HepG2 (cell line): ENCODE measurements around the gene EPSTI1. TPM values are rescaled to one million over a fixed set of nuclear protein-coding genes. Genes with fewer than 3 reads are reported as not detected.

ENCODE experiments used
- ATAC-seq: fragments of 200-7000 bp; cut with Tn5 transposase; 3 replicates; pipeline ENCODE4 v1.9.1; 2020; ENCODE audit warnings: mild to moderate bottlenecking, moderate library complexity
- BruUV-seq: library from RNA; stranded (reverse); fragments of 400-500 nt; replicated peaks from 2 replicates; lab custom pipeline; 2021; lab: Mats Ljungman, UMichigan
- CTCF ChIA-PET: fragments of 300-600 bp; formaldehyde crosslinking; extraction: SDS; loops from one replicate; lab custom pipeline; 2021; ENCODE audit warnings: low total read pairs, inconsistent platforms, low intra/inter-chr PET ratio; lab: Yijun Ruan, JAX
- POLR2A ChIA-PET: fragments of 350-600 bp; sonication (Branson Sonifier 250); formaldehyde crosslinking; loops from one replicate; lab custom pipeline; 2020; ENCODE audit warnings: antibody characterized with exemption, inconsistent platforms; lab: Yijun Ruan, JAX
- DNase-seq: peaks from one replicate; pipeline ENCODE4 v3.0.0-alpha.2; 2015; ENCODE audit warnings: low spot score
- FAIRE-seq: peaks from 3 replicates; lab custom pipeline; 2011; peaks lifted over from hg19 to GRCh38; lab: Jason Lieb, UNC
- H2AFZ ChIP-seq: one replicate; pipeline ENCODE4 v1.6.1; 2011; ENCODE audit warnings: low read length, inconsistent platforms
- H3K27ac ChIP-seq: fragments of 300-600 bp; 3 replicates; pipeline ENCODE4 v1.8.0; 2011; ENCODE audit warnings: mixed run types, mild to moderate bottlenecking, mixed read lengths, low read length, inconsistent platforms; ENCODE audit not compliant: insufficient read depth; ENCODE audit errors: extremely low read length
- H3K27me3 ChIP-seq, 2 experiments: fragments of 200-600 bp in 1 of 2; 2 replicates in 1 of 2; 3 replicates in 1 of 2; pipeline versions ENCODE4 v1.6.0 to v1.8.0; 2011; ENCODE audit warnings: low read length in 2 of 2, mild to moderate bottlenecking in 2 of 2, moderate library complexity in 2 of 2, inconsistent platforms in 1 of 2; ENCODE audit not compliant: insufficient read depth in 2 of 2, control insufficient read depth in 1 of 2
- H3K36me3 ChIP-seq, 2 experiments: fragments of 200-600 bp in 1 of 2; replicated peaks in 1 of 2; 2 replicates in 1 of 2; 3 replicates in 1 of 2; pipeline versions ENCODE4 v1.5.1 to v1.8.0; 2011; ENCODE audit warnings: low read length in 2 of 2, inconsistent platforms in 1 of 2; ENCODE audit not compliant: insufficient read depth in 2 of 2, control insufficient read depth in 1 of 2
- H3K4me1 ChIP-seq: 2 replicates; pipeline ENCODE4 v1.5.1; 2012; ENCODE audit warnings: low read length, inconsistent platforms; ENCODE audit not compliant: insufficient read depth
- H3K4me2 ChIP-seq: 2 replicates; pipeline ENCODE4 v1.6.0; 2011; ENCODE audit warnings: low read depth, low read length, inconsistent platforms
- H3K4me3 ChIP-seq, 3 experiments: fragments of 200-600 bp in 1 of 3; sonication (generic), shearing (Covaris generic) in 1 of 3; replicated peaks in 1 of 3; 2 replicates each; pipeline ENCODE4 v1.5.1; 2011 to 2016; ENCODE audit warnings: low read length in 3 of 3, inconsistent platforms in 2 of 3, low read depth in 2 of 3, mild to moderate bottlenecking in 2 of 3, control low read depth in 1 of 3, mixed read lengths in 1 of 3; ENCODE audit not compliant: insufficient read depth in 1 of 3
- H3K79me2 ChIP-seq: one replicate; pipeline ENCODE4 v1.6.1; 2011; ENCODE audit warnings: low read length, inconsistent platforms; ENCODE audit not compliant: insufficient read depth
- H3K9ac ChIP-seq: 2 replicates; pipeline ENCODE4 v1.6.0; 2011; ENCODE audit warnings: mild to moderate bottlenecking, low read depth, low read length, inconsistent platforms; ENCODE audit not compliant: insufficient read depth
- H3K9me3 ChIP-seq: 2 replicates; pipeline ENCODE4 v1.5.1; 2012; ENCODE audit warnings: mild to moderate bottlenecking, low read length
- H4K20me1 ChIP-seq: 2 replicates; pipeline ENCODE4 v1.6.0; 2011; ENCODE audit warnings: inconsistent platforms, mild to moderate bottlenecking, low read length, moderate library complexity; ENCODE audit not compliant: insufficient read depth
- CEBPB ChIP-seq: IDR thresholded peaks from 2 replicates; pipeline ENCODE4 v1.6.1; 2011; ENCODE audit warnings: low read depth, low read length, improper control_type of control experiment, borderline replicate concordance
- FOSL1 ChIP-seq: sonication (generic); formaldehyde crosslinking; IDR thresholded peaks from 2 replicates; pipeline ENCODE4 v1.9.0; 2021; ENCODE audit warnings: missing genetic modification reagents, borderline replicate concordance
- FOXC1 ChIP-seq: sonication (generic); formaldehyde crosslinking; IDR thresholded peaks from 2 replicates; pipeline ENCODE4 v1.8.0; 2022; ENCODE audit warnings: mild to moderate bottlenecking, missing genetic modification reagents, borderline replicate concordance
- HNRNPK ChIP-seq: fragments of 200-400 bp; formaldehyde crosslinking; IDR thresholded peaks from 2 replicates; pipeline ENCODE4 v1.6.1; 2018; ENCODE audit warnings: low read length, low read depth, moderate library complexity, mild to moderate bottlenecking; ENCODE audit not compliant: poor library complexity, severe bottlenecking
- KLF15 ChIP-seq: sonication (generic); formaldehyde crosslinking; IDR thresholded peaks from 2 replicates; pipeline ENCODE4 v1.8.1; 2023; ENCODE audit warnings: borderline replicate concordance, mild to moderate bottlenecking, inconsistent platforms, missing genetic modification reagents, mixed read lengths
- MEIS2 ChIP-seq: sonication (generic); formaldehyde crosslinking; IDR thresholded peaks from 2 replicates; pipeline ENCODE4 v1.9.0; 2021; ENCODE audit warnings: mild to moderate bottlenecking, missing genetic modification reagents
- ZBTB49 ChIP-seq: sonication (generic); formaldehyde crosslinking; IDR thresholded peaks from 2 replicates; pipeline ENCODE4 v1.4.0; 2020; ENCODE audit warnings: missing genetic modification reagents, borderline replicate concordance
- ZNF280B ChIP-seq: sonication (generic); formaldehyde crosslinking; IDR thresholded peaks from 2 replicates; pipeline ENCODE4 v1.5.0; 2020; ENCODE audit warnings: missing genetic modification reagents, mild to moderate bottlenecking, borderline replicate concordance
- ZNF556 ChIP-seq: sonication (generic); formaldehyde crosslinking; IDR thresholded peaks from 2 replicates; pipeline ENCODE4 v1.4.0; 2020; ENCODE audit warnings: mild to moderate bottlenecking, missing genetic modification reagents, borderline replicate concordance
- WGBS: methylation state at CpG from one replicate; pipeline ENCODE4 v1.1.6; 2017; ENCODE audit warnings: low lambda C conversion rate; 5-methylcytosine and 5-hydroxymethylcytosine counted together
- in situ Hi-C: cut with HindIII; loops from 2 replicates; pipeline ENCODE4 v1.10.0; 2017; ENCODE audit warnings: low pct_unique_long_range_greater_than_20kb; ENCODE audit not compliant: extremely low pct_ligation_motif_present
- intact Hi-C: fragments of 100-400 bp; cut with micrococcal nuclease; formaldehyde crosslinking; loops from one replicate; pipeline ENCODE4 v1.10.0; 2022; ENCODE audit not compliant: unreplicated experiment
- polyA plus RNA-seq, 8 experiments: library from polyadenylated mRNA; depleted of rRNA in 3 of 8; stranded (reverse) in 7 of 8; unstranded in 1 of 8; fragments of >200 nt; fragmentation: Illumina TruSeq in 4 of 8; extraction: Trizol in 4 of 8; gene quantifications; 2 replicates each; pipeline versions ENCODE4 v1.2.1 to v1.2.3, GENCODE V29; 2011 to 2016; ENCODE audit warnings: low read depth in 4 of 8, missing spikeins in 1 of 8, mixed read lengths in 1 of 8; ENCODE audit not compliant: insufficient read depth in 1 of 8
- total RNA-seq, 5 experiments: library from RNA; depleted of rRNA; stranded (reverse); fragments of >200 nt; fragmentation: Illumina TruSeq; extraction: Trizol; gene quantifications; 2 replicates each; pipeline ENCODE4 v1.2.3, GENCODE V29; 2016; ENCODE audit warnings: low read depth in 1 of 5

EPSTI1 gene
- total and polyA plus RNA-seq, 2 of the 13 experiments (the other 11 are each of a cell fraction or from before 2014, with no cell fraction given) = 0.03 TPM; not detected in 1

GRCh38 chr13:42929886-42930535 is 62.0 kb downstream of the EPSTI1 start:
- no peaks in the 10 kb centered on the region for H3K27me3 ChIP-seq
- FAIRE-seq (no peak), ATAC-seq (no peak), DNase-seq (peak; percentile 4)
- H3K79me2 ChIP-seq = no peaks in the 10 kb centered on the region
- ChIA-PET CTCF (no interaction called here), POLR2A (no interaction called here)
- no peak overlapping the region for H3K27ac ChIP-seq
- TF ChIP-seq ZNF556 (CRISPR knock-in tag) (no peak), CEBPB (peak; percentile 38; the same call in 1 of the 2 replicates)
- no peak overlapping the region for H2AFZ ChIP-seq
- no TSS peak for BruUV-seq
- H3K9me3 ChIP-seq = no peaks in the 10 kb centered on the region
- no peak overlapping the region for H3K4me3 ChIP-seq
- H4K20me1 ChIP-seq = no peaks in the 10 kb centered on the region
- H3K36me3 ChIP-seq = no peaks in the 10 kb centered on the region
- no peaks in the 10 kb centered on the region for H3K4me1 ChIP-seq
- in situ Hi-C loops = no loop called here
- H3K4me2 ChIP-seq = no peak overlapping the region
- no peak overlapping the region for H3K9ac ChIP-seq
- 10% methylated on average over 3 of the region's 3 CpGs for WGBS
- intact Hi-C loops = no loop called here

GRCh38 chr13:42926555-42926954 is 65.5 kb downstream of the EPSTI1 start:
- Histone ChIP-seq H2AFZ (no peak overlapping the region), H3K9me3 (no peaks in the 10 kb centered on the region), H3K4me3 (no peak overlapping the region), H4K20me1 (no peaks in the 10 kb centered on the region)
- in situ Hi-C loops = no loop called here
- CTCF ChIA-PET = no interaction called here
- TF ChIP-seq KLF15 = no peak
- TF ChIP-seq ZNF280B (CRISPR knock-in tag) = no peak
- TF ChIP-seq MEIS2 = no peak
- no peak for TF ChIP-seq FOSL1 (CRISPR knock-in tag)
- no peak for TF ChIP-seq HNRNPK
- no peak for TF ChIP-seq ZBTB49
- TF ChIP-seq FOXC1 (CRISPR knock-in tag) = no peak
- TF ChIP-seq, all 625 proteins: peak for 0
- no peaks in the 10 kb centered on the region for H3K27me3 ChIP-seq
- H3K36me3 ChIP-seq = no peaks in the 10 kb centered on the region
- POLR2A ChIA-PET = no interaction called here
- FAIRE-seq (no peak), ATAC-seq (no peak), DNase-seq (no peak)
- no peak overlapping the region for H3K27ac ChIP-seq
- H3K4me1 ChIP-seq = no peaks in the 10 kb centered on the region
- 9% methylated on average over 2 of the region's 2 CpGs for WGBS
- H3K79me2 ChIP-seq = no peaks in the 10 kb centered on the region
- no peak overlapping the region for H3K9ac ChIP-seq
- no TSS peak for BruUV-seq
- H3K4me2 ChIP-seq = no peak overlapping the region
- intact Hi-C loops = no loop called here
